Measurements from ENCODE around the gene CNTRL. TPM values are rescaled to one million over a fixed set of nuclear protein-coding genes. Genes with fewer than 3 reads are reported as not detected.

CNTRL gene
- total RNA-seq, 1 experiment from 2014 or later, result 11.6 TPM

DNA sequence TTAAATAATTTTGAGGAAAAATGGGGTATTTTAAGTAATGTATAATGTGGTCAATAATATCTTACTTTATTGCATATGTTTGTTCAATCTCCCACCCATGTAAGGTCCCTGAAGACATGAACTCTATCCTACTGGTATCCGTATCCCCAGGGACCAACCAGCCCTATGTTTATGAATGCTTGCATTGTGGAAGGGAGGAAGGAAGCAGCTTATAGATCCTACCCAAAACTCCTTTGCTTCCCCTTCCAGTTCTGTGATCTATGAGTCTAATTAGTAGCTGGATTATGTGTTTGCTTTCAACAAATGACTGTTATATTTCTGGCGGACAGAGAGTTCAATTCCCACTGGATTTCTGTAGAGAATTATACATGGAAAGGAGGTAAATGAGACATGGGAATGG, 45.6 kb downstream of the CNTRL start:
- Mint-ChIP-seq H3K4me3 (no peak overlapping the region; a peak in 1 of 5 replicates), H3K36me3 (ENCODE audit: insufficient read depth in 1 of 3, low read depth in 3 of 3) (peaks cover 0 to 2% (median 0%) of the 10 kb centered on the region in 3 experiments; a peak in 1 of 7 replicates), H3K9me3 (no peaks in the 10 kb centered on the region), H3K4me1 (peaks cover 12 to 16% of the 10 kb centered on the region in 2 experiments), H3K27ac (no peak overlapping the region), H3K27me3 (ENCODE audit: low read depth) (no peaks in the 10 kb centered on the region)
- Histone ChIP-seq H4K8ac (replicated peaks; ENCODE audit: insufficient read length, low read depth, low read length) (no peak overlapping the region), H4K20me1 (ENCODE audit: control insufficient read depth, insufficient read depth, insufficient read length) (no peaks in the 10 kb centered on the region), H3K14ac (ENCODE audit: insufficient read depth, low read length) (no peak overlapping the region), H2BK20ac (ENCODE audit: low read depth, low read length, poor library complexity, severe bottlenecking) (no peak overlapping the region), H4K5ac (ENCODE audit: insufficient read length, low read depth, low read length) (no peak overlapping the region), H2BK5ac (ENCODE audit: insufficient read length, low read length) (no peak overlapping the region), H3T11ph (ENCODE audit: low read length) (no peak overlapping the region), H3K4me1 (ENCODE audit: insufficient read depth, low read length) (no peaks in the 10 kb centered on the region), H3K4ac (ENCODE audit: low read depth, low read length) (no peak overlapping the region), H3K79me1 (ENCODE audit: insufficient read depth, low read depth, low read length, poor library complexity, severe bottlenecking) (no peaks in the 10 kb centered on the region), H2AK5ac (ENCODE audit: insufficient read length, low read length) (no peak overlapping the region), H3K4me2 (ENCODE audit: insufficient read depth, insufficient read length, low read length) (no peak overlapping the region), H2BK12ac (ENCODE audit: insufficient read length, low read depth, low read length) (no peak overlapping the region), H3K27ac (ENCODE audit: insufficient read length, low read depth, low read length) (no peak overlapping the region), H3K18ac (ENCODE audit: insufficient read length, low read depth, low read length) (no peak overlapping the region), H3K23me2 (ENCODE audit: insufficient read length, low read depth, low read length, poor library complexity, severe bottlenecking) (no peaks in the 10 kb centered on the region), H3K9me3 (ENCODE audit: control insufficient read depth, low read depth, low read length) (no peaks in the 10 kb centered on the region), H3K23ac (ENCODE audit: insufficient read length, low read depth, low read length) (no peak overlapping the region), H4K91ac (ENCODE audit: insufficient read length, low read depth, low read length) (no peak overlapping the region), H2BK15ac (ENCODE audit: low read depth, low read length) (no peak overlapping the region), H2BK120ac (ENCODE audit: low read depth, low read length, poor library complexity, severe bottlenecking) (no peak overlapping the region), H2AFZ (ENCODE audit: low read length) (no peak overlapping the region), H3K79me2 (ENCODE audit: insufficient read depth, low read length) (no peaks in the 10 kb centered on the region), H3K9ac (ENCODE audit: extremely low read depth, insufficient read length, low read length) (no peak overlapping the region), H3K56ac (ENCODE audit: insufficient read length, low read depth, low read length) (no peak overlapping the region), H3K27me3 (ENCODE audit: insufficient read depth, low read length) (no peaks in the 10 kb centered on the region)
- WGBS (ENCODE audit: extremely low coverage, insufficient read length, low lambda C conversion rate), result no CpG with 5 or more reads among the region's 2 CpGs
- DNase-seq, result no peak
- TF ChIP-seq, protein P1, sequence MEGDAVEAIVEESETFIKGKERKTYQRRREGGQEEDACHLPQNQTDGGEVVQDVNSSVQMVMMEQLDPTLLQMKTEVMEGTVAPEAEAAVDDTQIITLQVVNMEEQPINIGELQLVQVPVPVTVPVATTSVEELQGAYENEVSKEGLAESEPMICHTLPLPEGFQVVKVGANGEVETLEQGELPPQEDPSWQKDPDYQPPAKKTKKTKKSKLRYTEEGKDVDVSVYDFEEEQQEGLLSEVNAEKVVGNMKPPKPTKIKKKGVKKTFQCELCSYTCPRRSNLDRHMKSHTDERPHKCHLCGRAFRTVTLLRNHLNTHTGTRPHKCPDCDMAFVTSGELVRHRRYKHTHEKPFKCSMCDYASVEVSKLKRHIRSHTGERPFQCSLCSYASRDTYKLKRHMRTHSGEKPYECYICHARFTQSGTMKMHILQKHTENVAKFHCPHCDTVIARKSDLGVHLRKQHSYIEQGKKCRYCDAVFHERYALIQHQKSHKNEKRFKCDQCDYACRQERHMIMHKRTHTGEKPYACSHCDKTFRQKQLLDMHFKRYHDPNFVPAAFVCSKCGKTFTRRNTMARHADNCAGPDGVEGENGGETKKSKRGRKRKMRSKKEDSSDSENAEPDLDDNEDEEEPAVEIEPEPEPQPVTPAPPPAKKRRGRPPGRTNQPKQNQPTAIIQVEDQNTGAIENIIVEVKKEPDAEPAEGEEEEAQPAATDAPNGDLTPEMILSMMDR (conservative IDR thresholded peaks at IDR 0.05), result no peak
